NCI-H1105 (cell line): ENCODE measurements around the gene ABCA4.

Experiments used
- DNase-seq: peaks from one replicate; lab custom pipeline; 2025; lab: John Stamatoyannopoulos, UW

The ABCA4 gene

DNA sequence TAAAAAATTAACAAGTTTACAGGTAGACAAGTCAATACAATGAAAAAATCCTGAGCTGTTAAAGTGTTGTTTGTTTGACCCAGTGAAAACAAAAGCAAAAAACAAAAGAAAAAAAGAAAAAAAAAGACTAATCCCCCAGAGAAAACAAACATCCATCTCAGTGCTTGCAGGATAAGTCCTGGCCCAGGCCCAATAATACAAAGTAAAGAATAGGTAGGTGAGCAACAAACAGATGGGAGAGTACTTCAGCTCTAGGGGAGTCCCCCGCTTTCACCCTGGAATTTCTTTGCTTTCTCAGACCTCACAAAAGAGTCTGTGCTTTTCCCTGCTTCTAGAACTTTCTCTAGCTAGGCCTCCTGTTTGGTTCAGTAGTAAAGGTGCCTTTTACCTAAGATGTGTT is 70.3 kb downstream of the ABCA4 start:
- DNase-seq: no peak

DNA sequence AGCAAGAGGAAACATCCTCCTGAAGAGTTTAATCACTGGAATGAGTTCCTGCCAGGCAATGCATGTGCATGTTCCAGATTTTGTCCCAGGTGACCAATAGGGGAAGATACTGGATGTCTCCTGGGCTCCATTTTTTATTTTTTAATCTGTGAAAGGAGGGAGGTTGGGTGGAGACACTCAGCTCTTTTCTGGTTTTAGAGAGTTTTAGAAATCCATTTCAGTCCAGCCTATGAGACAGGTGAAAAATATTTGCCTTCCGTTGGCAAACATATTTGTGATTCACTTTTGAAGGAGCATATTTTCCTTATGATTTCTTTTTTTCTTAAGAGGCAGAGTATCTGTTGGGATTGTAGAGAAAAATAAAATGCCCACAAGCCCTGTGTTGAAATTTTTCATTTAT is 70.7 kb downstream of the ABCA4 start:
- no peak for DNase-seq

DNA sequence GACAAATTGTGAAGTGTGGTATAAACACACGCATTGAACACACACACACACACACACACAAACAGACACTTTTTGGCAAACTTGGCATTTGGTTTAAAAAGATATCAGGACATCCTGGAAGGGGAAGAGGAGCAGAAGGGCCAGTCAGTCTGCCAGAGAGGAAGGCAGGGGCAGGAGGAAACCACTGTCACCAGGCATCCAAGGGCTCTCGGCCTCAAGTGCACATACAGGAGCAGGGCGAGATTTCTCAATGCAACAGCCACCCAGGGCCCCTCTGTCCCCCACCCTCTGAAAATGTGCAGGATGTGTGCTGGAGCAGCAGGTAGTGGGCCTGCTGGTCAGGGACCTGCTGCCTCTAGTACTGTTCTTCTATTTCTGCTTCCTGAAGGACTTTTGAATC is 71.2 kb downstream of the ABCA4 start:
- DNase-seq: no peak

DNA sequence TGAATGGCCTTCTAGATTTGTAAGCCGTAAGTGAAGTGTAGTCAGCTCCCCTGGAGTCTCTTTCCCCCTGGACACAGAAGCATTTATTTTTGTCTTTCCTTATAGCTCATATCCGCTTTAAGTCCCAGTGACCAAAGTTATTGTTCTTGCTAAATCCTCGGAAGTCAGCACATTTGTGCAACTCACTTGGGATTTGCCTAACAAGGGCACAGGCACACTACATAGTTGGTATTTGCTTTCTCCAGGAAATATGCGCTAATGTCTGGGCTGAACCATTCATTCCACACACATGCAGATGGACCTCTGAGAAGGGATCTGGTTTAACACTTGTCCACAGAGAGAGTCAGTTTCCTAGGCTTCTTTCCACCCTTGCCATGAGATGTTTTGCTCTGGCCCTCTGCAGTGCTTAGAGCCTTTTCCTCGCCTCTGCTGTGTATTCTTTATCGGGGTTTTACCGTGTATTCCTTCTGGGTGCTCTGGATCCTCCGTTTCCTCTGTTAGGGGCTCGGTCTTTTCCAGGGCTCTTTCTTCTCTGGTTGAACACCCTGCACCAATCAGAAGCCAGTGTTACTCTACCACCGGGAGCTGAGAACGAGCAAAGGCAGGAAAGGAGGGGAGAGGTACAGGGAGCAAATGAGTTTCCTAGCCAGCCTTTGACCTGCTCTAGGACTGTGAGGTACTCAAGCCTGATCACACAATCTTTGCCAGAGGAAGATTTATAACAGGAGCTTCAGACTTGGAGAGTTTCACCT is 72.4 kb downstream of the ABCA4 start:
- no peak for DNase-seq

DNA sequence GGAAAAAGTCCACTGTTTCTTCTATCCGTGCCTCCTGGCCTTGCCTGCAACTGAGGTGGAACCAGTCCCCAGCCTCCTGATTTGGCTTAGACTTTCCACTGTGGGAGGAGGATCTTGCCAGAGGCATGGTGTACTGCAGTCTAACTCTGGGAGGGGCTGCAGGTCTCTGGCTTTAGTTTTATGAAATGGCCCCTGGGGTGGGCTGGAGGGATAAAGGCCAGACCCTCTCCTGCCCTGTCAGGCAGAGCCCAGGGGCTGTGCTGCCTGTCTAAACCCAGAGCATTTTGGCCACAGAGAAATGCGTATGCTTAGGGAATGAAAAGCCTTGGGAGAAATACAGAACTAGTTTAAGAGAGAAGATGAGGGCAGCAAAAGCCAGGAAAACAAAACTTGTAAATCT is 73.0 kb downstream of the ABCA4 start:
- DNase-seq: no peak

DNA sequence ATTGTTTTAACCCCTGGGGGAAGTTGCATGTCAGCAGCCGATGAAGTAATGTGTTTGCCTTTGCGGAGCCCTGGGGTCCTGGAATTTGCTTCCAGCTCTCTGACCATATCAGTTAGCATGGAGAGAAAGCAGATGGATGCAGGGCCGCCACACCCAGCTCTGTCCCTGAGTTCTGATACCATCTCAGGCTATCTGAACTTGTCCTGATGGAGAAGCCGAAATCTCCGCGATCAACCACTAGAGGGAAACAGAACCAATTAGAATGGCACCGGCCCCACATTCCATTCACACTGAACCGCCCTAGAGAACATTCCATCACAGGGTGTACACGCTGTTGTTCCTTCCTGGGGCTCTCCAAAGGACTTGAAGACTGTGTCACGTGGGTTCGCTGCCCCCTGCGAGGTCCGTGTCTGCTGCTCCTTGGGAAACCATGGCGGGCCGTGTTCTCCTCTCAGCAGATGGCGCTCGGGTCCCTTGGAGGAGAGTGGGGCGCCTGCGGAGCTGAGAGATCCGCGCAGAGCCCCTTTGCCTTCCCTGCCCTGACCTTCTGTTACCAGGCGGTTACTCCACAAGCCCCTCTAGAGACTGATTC is 75.4 kb downstream of the ABCA4 start:
- DNase-seq: no peak

DNA sequence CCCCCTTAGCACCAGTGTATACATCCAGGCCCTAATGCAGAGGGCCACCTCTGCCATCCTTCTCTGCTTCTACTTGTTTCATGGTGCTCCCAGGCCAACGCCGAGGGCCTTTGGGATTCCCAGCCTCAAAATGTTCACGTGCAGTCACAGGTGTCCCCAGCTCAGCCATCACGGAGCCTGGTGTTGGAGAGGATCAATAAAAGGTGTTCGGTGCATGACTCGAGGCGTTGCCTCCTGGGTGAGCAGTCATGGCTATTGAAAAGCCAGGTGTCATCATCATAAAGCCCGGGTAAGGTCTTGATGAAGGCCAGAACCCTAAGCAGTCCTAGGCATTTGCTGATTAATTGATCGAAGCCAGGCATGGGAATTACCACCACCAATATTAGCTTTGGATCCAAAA is 76.1 kb downstream of the ABCA4 start:
- no peak for DNase-seq

DNA sequence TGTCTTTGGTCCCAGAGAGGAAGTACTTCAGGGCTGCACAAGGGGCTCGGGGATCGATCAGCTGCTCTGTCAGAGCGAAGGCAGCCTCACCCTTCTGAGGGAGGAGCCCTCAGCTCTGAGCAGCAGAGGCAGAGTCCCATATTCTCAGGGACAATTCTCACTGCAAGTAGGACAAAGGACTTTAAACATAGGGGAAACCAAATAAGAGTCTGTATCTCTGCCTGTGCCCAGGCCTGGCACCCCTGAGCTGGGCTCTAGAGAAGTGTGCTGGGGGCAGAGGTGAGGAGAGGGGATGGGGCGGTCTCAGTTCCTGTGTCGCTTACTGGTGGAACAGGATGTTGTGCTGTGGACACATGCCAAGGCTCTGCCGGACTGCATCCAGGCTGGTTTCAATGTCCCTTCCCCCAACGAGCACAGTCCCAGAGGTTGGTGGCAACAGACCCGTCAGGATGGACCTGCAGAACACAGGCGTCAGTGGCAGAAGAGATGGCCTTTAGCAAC is 76.6 kb downstream of the ABCA4 start:
- no peak for DNase-seq

DNA sequence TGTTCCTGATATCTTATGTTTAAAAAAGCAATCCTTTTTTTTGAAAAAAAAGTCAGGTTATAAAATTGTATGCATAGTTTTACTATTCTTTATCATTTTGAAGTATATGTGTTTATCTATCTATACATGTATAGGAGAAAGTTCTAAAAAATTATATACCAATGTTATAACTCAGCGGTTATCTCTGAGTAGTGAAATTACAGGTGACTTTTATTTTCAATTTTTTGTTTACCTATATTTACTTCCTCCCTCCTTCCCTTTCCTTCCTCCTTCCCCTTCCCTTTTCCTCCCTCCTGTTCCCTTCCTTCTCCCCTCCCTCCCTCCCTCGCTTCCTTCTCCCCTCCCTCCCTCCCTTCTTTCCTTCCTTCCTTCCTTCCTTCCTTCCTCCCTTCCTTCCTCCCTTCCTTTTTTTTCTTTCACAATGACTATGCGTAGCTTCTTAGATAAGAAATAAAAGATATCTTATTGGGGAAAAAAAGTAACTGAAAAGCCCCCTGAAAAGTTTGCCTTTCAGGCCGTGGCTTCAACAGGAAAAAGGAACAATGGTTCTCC is 77.1 kb downstream of the ABCA4 start:
- no peak for DNase-seq

DNA sequence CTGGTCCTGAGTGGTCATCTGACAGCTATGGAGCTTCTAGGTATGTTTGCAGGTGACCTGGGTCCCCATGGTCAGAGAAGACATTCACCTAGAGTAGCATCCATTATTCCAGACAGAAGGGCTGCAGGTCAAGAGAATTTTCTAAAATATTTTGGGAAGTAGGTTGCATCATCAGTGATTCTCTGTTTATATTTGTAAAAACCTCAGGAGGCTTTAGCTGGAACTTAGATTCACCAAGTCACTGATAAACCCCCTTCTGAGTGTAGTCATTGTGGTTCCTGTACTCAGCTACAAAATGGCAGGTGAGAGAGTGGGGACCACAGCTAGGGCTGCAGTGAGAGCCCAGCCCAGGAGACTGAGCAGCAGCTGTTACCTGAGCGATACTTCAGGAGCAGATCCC is 78.6 kb downstream of the ABCA4 start:
- DNase-seq: no peak

DNA sequence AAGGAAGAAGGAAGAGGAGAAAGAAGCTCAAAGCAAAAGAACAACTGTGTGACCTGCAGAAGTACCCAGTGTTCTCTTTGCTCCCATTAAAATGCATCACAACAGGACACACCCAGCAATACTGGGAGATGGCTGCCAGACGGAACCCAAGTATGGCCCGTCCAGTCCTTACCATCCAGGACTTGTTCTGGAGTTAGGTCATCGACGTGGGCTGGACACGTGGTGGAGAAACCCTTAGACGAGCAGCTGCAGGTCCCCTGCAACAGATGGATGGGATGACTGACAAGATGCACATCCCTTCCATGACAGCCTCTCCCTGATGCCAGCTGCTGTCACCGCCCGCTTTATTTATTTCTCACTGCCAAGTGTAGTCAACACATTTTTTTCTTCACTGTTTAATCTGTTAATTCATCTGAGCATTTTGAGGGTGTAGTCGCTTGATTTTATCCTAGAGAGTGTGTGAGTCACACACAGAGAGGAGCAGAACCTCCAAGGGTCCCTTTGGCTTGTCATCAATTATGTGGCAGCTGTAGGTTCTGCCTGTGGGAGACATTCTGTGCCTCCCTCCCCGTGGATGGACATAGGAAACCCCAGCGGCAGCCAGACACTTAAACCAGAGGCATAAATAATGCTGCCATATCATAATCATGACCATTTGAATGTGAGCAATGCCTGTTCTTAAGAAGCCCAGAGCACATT is 80.9 kb downstream of the ABCA4 start:
- no peak for DNase-seq

DNA sequence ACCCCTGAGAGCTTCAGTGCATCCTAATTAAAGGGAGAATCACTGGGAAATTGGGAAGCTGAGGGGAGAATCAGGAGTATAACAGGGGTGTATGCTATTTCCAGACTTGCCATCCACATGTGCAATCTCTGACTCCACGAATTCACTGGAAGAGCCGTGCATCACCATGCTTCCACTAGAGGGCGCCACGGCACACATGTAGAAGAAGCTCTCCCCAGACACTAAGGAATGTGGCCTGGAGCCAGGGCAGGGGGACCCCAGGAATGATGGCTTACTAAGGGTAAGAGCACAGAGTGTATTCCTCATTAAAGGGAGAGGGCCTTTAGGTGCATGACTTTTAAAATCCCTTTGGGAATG is 81.5 kb downstream of the ABCA4 start:
- DNase-seq: peak; percentile 49

DNA sequence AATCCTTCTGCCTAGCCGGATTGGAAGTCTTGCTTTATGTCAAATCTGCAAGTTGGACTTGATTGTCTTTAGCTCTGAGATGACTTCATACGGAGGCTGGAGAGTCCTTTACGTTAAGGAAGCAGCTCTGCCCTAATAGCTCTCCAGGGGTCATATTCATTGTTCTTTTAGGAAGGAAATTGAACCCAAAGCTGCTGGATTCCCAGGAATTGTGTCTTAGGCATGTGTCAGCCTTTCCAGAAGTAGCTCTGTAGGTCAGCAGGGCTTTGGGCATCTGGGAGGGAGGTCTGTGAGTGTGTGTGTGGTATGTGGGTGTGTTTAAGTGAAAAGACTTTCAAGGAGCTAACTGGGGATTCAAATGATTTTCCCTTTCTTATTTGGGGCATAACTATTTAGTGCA is 82.4 kb downstream of the ABCA4 start:
- DNase-seq: no peak

DNA sequence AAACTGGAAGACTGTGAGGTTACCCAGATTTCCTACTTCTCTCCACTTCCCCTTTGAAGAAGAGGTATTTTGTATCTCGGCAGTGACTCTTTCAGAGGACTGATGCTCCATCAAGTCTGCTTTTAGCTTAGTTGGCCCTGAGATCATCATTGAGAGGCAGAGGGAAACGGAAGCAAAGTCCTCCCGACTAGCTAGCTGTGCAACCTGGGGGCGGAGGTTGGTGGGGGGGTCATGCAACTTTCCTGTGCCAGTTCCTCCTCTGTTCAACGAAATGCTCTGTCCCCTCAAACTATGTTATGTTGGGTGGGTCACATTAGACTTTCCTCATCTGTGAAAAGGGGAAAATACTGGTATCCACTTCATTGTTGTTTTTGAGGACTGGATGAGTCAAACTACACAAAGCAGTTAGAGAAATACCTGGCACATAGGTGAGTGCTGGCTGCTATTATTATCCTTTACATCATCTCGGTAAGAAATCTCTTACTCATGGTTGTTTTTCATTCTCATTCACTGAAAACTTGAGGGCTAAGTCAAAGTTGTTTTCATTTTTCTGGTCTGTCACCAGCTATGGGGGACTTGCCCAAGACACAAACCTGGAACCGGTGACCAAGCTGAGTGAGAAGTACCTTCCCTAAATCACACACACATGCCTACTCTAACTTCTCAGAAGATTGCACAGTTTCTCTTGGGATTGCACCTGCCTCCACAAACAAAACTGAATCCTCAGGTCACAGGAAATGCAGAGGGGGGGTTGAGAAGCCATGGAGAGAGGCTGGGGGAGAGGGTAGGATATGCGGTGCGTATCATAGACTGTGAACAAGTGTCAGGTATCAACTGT is 83.3 kb downstream of the ABCA4 start:
- DNase-seq: no peak

DNA sequence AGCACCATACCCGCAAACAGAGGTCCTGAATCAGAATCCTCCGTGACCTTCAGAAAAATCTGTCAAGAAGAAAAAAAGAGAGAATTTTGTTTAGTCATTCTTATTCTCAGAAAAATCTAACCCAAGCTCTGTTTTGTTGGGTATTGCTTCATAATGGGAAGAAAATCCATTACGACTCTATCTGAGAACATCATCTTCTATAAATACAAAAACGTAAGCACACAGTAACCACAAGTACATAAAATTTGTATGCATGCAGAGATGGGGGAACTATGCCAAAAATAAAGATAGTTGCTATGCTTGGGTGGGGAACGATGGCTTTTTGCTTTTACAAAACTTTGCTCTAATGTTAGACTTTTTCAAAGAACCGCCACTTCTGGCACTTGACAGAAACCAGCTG is 84.2 kb downstream of the ABCA4 start:
- DNase-seq: no peak

DNA sequence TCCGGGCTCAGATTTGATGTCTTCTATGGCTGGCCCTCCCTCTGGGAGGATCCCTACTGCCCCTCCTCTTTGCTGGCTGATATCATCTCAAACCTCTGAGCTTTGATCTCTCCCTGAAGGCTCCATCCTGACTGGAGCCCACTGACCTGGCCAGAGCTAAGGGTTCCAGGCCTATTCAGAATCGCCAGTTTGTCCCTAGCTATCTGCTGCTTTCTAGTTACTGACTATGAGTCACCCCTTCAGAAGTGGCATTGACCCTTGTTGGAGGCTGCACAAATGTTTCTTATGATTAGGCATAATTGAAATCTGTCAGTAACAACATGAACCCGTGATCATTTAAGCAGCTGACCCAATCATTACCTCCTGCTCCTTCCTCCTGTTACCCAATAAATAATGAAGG is 87.1 kb downstream of the ABCA4 start:
- no peak for DNase-seq

DNA sequence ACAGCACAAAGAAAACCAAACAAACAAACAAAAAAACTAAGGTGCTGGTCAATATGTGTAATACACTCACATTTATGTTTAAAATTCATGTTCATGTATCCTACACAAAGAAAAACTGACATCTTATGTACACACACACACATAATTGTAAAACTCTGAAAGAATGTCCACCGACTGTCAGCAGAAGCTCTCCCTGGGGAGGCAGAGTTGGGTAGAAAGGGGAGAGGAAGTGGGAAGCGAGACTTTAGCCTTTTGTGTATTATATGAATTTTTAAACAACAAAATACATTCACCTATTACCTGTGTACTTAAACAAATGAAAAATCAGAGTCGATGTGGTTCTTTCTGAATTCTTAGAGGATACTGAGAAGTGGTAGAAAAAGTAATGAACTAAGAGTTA is 88.3 kb downstream of the ABCA4 start:
- DNase-seq: no peak

DNA sequence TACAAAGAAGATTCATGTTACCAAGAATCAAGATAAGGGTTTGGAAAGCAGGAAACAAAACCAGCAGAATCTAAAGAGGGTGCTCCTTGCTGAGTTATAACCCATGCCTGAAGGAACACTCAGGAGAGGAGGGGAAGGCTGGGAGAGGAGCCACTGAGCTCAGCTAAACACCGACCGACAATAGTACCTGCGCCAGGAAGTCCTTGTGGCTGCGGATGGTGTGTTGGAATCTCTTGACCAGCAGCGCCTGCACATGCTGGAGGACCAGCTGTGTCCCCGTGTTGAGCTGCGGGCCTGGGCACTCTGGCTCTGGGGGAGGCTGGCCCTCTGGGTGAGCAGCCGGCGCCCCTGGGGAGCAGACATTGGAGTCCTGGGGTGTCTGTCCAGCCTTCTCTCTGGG is 89.4 kb downstream of the ABCA4 start:
- DNase-seq: no peak

DNA sequence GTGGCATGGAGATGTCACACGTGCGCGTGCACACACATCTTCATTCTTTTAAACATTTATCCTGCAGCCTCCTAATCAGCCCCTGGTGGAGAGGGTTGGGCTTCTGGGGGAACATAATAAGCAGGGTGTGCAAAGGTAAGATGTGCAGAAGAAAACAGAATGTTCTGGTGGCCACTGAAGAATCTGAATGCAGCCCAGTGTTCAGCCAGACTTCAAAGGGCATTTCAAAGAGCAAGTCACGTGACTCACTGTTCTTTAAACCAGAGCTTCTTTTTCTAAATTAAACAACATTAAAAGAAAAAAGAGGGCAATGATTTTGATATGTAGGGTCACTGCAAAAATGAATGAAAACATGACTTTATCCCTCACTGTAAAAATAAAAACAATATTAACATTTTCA is 89.8 kb downstream of the ABCA4 start:
- DNase-seq: no peak

DNA sequence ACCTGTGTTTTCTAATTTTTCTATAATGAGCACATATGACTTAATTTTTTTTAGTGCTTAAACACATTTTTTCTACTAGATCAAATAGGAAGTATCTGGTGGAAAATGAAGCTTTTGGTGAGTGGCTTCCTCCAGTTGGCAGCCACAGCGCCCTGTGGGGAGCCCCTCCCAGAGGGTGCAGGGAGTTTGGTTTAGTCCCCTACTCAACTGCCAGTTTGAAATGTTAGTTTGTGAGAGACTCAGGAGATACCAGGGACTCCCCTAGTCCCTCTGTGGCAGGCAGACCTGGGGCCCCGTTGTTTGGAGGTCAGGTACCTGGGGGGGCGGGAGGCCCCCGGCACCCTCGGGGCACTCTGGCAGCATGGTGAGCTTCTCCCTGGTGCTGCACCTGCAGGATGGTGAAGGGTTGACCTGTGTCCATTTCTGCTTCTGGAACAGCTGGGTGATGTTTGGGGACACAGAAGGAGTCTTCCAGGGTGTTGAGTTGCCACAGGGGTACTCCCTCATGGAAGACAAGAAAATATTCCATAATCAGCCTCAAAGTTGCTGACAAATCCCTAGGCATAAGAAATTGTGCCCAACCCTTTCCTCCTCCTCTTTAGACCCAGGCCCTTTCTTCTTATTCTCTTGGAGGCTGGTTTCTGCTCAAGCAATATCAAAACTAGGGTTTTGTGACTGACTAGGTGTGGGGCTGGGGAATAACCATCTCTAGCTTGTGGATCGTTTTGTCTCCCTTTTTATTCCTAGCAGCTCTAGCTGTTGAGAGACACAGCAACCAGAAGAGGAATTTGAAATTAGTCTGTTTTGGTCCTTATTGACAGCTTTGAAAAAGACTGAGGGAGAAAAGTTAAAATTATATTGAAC is 91.6 kb downstream of the ABCA4 start:
- DNase-seq: no peak
